H9 (cell line): ENCODE results near the gene MRPL36. TPM values are rescaled to one million over a fixed set of nuclear protein-coding genes. Genes with fewer than 3 reads are reported as not detected.

Source experiments
- DNase-seq: peaks from one replicate; pipeline ENCODE4 v3.0.0-alpha.2; 2017
- H2AFZ ChIP-seq: one replicate; pipeline ENCODE4 v1.6.1; 2013; ENCODE audit warnings: mild to moderate bottlenecking, low read length, control low read depth, moderate library complexity
- H2AK5ac ChIP-seq: 2 replicates; pipeline ENCODE4 v1.6.1; 2013; ENCODE audit warnings: low read length, control low read depth, mixed read lengths; ENCODE audit not compliant: insufficient read length
- H2BK120ac ChIP-seq: one replicate; pipeline ENCODE4 v1.6.1; 2013; ENCODE audit warnings: low read depth, mild to moderate bottlenecking, low read length, control low read depth, inconsistent platforms; ENCODE audit not compliant: poor library complexity, severe bottlenecking
- H2BK12ac ChIP-seq: 2 replicates; pipeline ENCODE4 v1.6.1; 2013; ENCODE audit warnings: low read length, control low read depth, mixed read lengths, low read depth; ENCODE audit not compliant: insufficient read length
- H2BK15ac ChIP-seq: 2 replicates; pipeline ENCODE4 v1.6.1; 2013; ENCODE audit warnings: low read depth, low read length, control low read depth
- H2BK20ac ChIP-seq: one replicate; pipeline ENCODE4 v1.6.1; 2013; ENCODE audit warnings: low read depth, mild to moderate bottlenecking, low read length, control low read depth, inconsistent platforms; ENCODE audit not compliant: poor library complexity, severe bottlenecking
- H2BK5ac ChIP-seq: 2 replicates; pipeline ENCODE4 v1.6.1; 2013; ENCODE audit warnings: low read length, control low read depth, mixed read lengths; ENCODE audit not compliant: insufficient read length
- H3K14ac ChIP-seq: 2 replicates; pipeline ENCODE4 v1.6.1; 2013; ENCODE audit warnings: low read length, control low read depth; ENCODE audit not compliant: insufficient read depth
- H3K18ac ChIP-seq: 2 replicates; pipeline ENCODE4 v1.6.1; 2013; ENCODE audit warnings: low read depth, mild to moderate bottlenecking, mixed read lengths, low read length, control low read depth; ENCODE audit not compliant: insufficient read length
- H3K23ac ChIP-seq: 2 replicates; pipeline ENCODE4 v1.6.1; 2013; ENCODE audit warnings: low read length, control low read depth, mixed read lengths, low read depth; ENCODE audit not compliant: insufficient read length
- H3K23me2 ChIP-seq: 2 replicates; pipeline ENCODE4 v1.6.1; 2013; ENCODE audit warnings: low read depth, mild to moderate bottlenecking, mixed read lengths, low read length, control low read depth; ENCODE audit not compliant: insufficient read length, poor library complexity, severe bottlenecking
- H3K27ac ChIP-seq: 2 replicates; pipeline ENCODE4 v1.5.1; 2013; ENCODE audit warnings: low read length, control low read depth, mixed read lengths, low read depth; ENCODE audit not compliant: insufficient read length
- H3K27me3 ChIP-seq: 2 replicates; pipeline ENCODE4 v1.6.1; 2013; ENCODE audit warnings: low read length, control low read depth, inconsistent platforms; ENCODE audit not compliant: insufficient read depth
- H3K4ac ChIP-seq: 2 replicates; pipeline ENCODE4 v1.6.1; 2013; ENCODE audit warnings: low read depth, mild to moderate bottlenecking, control low read depth, inconsistent platforms, low read length, moderate library complexity
- H3K4me1 ChIP-seq: 2 replicates; pipeline ENCODE4 v1.6.1; 2013; ENCODE audit warnings: low read length, control low read depth, inconsistent platforms; ENCODE audit not compliant: insufficient read depth
- H3K4me2 ChIP-seq: 2 replicates; pipeline ENCODE4 v1.6.1; 2013; ENCODE audit warnings: low read length, control low read depth, mixed read lengths; ENCODE audit not compliant: insufficient read length, insufficient read depth
- H3K56ac ChIP-seq: 2 replicates; pipeline ENCODE4 v1.6.1; 2013; ENCODE audit warnings: low read depth, mild to moderate bottlenecking, mixed read lengths, low read length, control low read depth; ENCODE audit not compliant: insufficient read length
- H3K79me1 ChIP-seq: 2 replicates; pipeline ENCODE4 v1.6.1; 2013; ENCODE audit warnings: low read depth, mild to moderate bottlenecking, moderate library complexity, low read length, control low read depth, inconsistent platforms; ENCODE audit not compliant: insufficient read depth, poor library complexity, severe bottlenecking
- H3K79me2 ChIP-seq: 2 replicates; pipeline ENCODE4 v1.6.1; 2013; ENCODE audit warnings: low read length, control low read depth, inconsistent platforms; ENCODE audit not compliant: insufficient read depth
- H3K9ac ChIP-seq: 2 replicates; pipeline ENCODE4 v1.6.1; 2013; ENCODE audit warnings: low read length, control low read depth, mixed read lengths; ENCODE audit not compliant: insufficient read length; ENCODE audit errors: extremely low read depth
- H3K9me3 ChIP-seq: one replicate; pipeline ENCODE4 v1.6.1; 2013; ENCODE audit warnings: low read depth, low read length, inconsistent platforms; ENCODE audit not compliant: control insufficient read depth
- H3T11ph ChIP-seq: one replicate; pipeline ENCODE4 v1.6.1; 2013; ENCODE audit warnings: mild to moderate bottlenecking, low read length, control low read depth, inconsistent platforms
- H4K20me1 ChIP-seq: one replicate; pipeline ENCODE4 v1.6.1; 2013; ENCODE audit not compliant: control insufficient read depth, insufficient read length, insufficient read depth
- H4K5ac ChIP-seq: 2 replicates; pipeline ENCODE4 v1.6.1; 2013; ENCODE audit warnings: low read depth, mild to moderate bottlenecking, mixed read lengths, low read length, control low read depth; ENCODE audit not compliant: insufficient read length
- H4K8ac ChIP-seq: replicated peaks from 2 replicates; pipeline ENCODE4 v1.6.1; 2013; ENCODE audit warnings: low read length, control low read depth, mixed read lengths, low read depth; ENCODE audit not compliant: insufficient read length
- H4K91ac ChIP-seq: 2 replicates; pipeline ENCODE4 v1.6.1; 2013; ENCODE audit warnings: low read depth, mild to moderate bottlenecking, moderate library complexity, mixed read lengths, low read length, control low read depth; ENCODE audit not compliant: insufficient read length
- H3K27ac Mint-ChIP-seq, 3 experiments: 2 replicates in 2 of 3; 3 replicates in 1 of 3; pipeline ENCODE4 v1.8.0; 2020 to 2021; ENCODE audit warnings: mixed read lengths in 3 of 3, mild to moderate bottlenecking in 1 of 3, moderate library complexity in 1 of 3
- H3K27me3 Mint-ChIP-seq: 2 replicates; pipeline ENCODE4 v1.8.0; 2021; ENCODE audit warnings: low read depth, mild to moderate bottlenecking, moderate library complexity, mixed read lengths
- H3K36me3 Mint-ChIP-seq, 3 experiments: 2 replicates in 2 of 3; 3 replicates in 1 of 3; pipeline ENCODE4 v1.8.0; 2020 to 2021; ENCODE audit warnings: low read depth in 3 of 3, mixed read lengths in 3 of 3; ENCODE audit not compliant: insufficient read depth in 1 of 3
- H3K4me1 Mint-ChIP-seq, 2 experiments: 2 replicates each; pipeline ENCODE4 v1.8.0; 2020; ENCODE audit warnings: mixed read lengths in 2 of 2
- H3K4me3 Mint-ChIP-seq, 2 experiments: 2 replicates in 1 of 2; 3 replicates in 1 of 2; pipeline ENCODE4 v1.8.0; 2020 to 2021; ENCODE audit warnings: mild to moderate bottlenecking in 2 of 2, mixed read lengths in 2 of 2, moderate library complexity in 1 of 2
- H3K9me3 Mint-ChIP-seq, 2 experiments: 2 replicates in 1 of 2; 3 replicates in 1 of 2; pipeline ENCODE4 v1.8.0; 2020; ENCODE audit warnings: mild to moderate bottlenecking in 2 of 2, mixed read lengths in 2 of 2, moderate library complexity in 1 of 2
- WGBS: extraction: QIAGEN DNeasy Blood & Tissue Kit; methylation state at CpG from one replicate; pipeline ENCODE4 v1.1.7; 2013; ENCODE audit warnings: missing lambda C conversion rate, low lambda C conversion rate, mixed read lengths; ENCODE audit not compliant: insufficient read length; ENCODE audit errors: extremely low coverage; 5-methylcytosine and 5-hydroxymethylcytosine counted together
- total RNA-seq: library from RNA; stranded (reverse); gene quantifications from 2 replicates; pipeline ENCODE4 v1.2.1, GENCODE V29; 2021
- TF ChIP-seq, protein P1 (sequence below): fragments of 200-600 bp; sonication (generic); conservative IDR thresholded peaks from 3 replicates; pipeline ENCODE4 v1.8.0; 2021; ENCODE audit warnings: antibody characterized with exemption, mild to moderate bottlenecking

Gene MRPL36
- total RNA-seq, 1 experiment from 2014 or later, result 67.3 TPM

DNA sequence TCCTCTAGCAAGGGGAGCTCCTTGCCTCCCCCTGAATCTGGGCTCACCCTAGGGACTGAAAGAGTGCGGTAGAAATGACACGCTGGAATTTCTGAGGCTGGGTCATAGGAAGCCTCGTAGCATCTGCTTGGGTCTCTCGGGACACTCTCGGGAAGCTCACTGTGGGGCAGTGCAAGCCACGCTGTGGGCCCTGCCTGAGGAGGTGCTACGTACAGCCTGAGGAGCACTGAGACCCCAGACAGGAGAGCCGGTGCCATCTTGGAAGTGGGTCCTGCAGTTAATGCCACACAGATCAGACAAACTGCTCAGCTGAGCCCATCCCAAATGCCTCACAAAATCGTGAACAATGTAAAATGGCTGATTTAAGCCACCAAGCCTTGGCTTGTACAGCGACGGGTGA lies 1.8 kb downstream of the MRPL36 start:
- peak overlapping the region; percentile 39 to 63; a peak in 3 of 5 replicates for H3K4me3 Mint-ChIP-seq
- TF ChIP-seq, protein P1, sequence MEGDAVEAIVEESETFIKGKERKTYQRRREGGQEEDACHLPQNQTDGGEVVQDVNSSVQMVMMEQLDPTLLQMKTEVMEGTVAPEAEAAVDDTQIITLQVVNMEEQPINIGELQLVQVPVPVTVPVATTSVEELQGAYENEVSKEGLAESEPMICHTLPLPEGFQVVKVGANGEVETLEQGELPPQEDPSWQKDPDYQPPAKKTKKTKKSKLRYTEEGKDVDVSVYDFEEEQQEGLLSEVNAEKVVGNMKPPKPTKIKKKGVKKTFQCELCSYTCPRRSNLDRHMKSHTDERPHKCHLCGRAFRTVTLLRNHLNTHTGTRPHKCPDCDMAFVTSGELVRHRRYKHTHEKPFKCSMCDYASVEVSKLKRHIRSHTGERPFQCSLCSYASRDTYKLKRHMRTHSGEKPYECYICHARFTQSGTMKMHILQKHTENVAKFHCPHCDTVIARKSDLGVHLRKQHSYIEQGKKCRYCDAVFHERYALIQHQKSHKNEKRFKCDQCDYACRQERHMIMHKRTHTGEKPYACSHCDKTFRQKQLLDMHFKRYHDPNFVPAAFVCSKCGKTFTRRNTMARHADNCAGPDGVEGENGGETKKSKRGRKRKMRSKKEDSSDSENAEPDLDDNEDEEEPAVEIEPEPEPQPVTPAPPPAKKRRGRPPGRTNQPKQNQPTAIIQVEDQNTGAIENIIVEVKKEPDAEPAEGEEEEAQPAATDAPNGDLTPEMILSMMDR, result no peak
- Histone ChIP-seq H4K91ac (no peak overlapping the region), H3K18ac (no peak overlapping the region), H2BK12ac (no peak overlapping the region), H4K8ac (no peak overlapping the region), H2AFZ (no peak overlapping the region), H2AK5ac (no peak overlapping the region), H3K27me3 (no peaks in the 10 kb centered on the region), H3K79me1 (peaks cover 6% of the 10 kb centered on the region), H3K56ac (no peak overlapping the region), H2BK20ac (no peak overlapping the region), H3K9ac (no peak overlapping the region), H4K5ac (no peak overlapping the region), H2BK5ac (no peak overlapping the region), H3K23me2 (peaks cover 14% of the 10 kb centered on the region), H3T11ph (no peak overlapping the region), H2BK15ac (no peak overlapping the region), H3K4me1 (no peaks in the 10 kb centered on the region), H3K14ac (no peak overlapping the region), H2BK120ac (no peak overlapping the region), H3K4ac (no peak overlapping the region), H3K79me2 (peaks cover 4% of the 10 kb centered on the region; the same call in 1 of the 2 replicates), H4K20me1 (no peaks in the 10 kb centered on the region), H3K9me3 (no peaks in the 10 kb centered on the region), H3K23ac (no peak overlapping the region), H3K27ac (no peak overlapping the region), H3K4me2 (no peak overlapping the region)
- H3K4me1 Mint-ChIP-seq, result peaks cover 18 to 19% of the 10 kb centered on the region in 2 experiments
- H3K9me3 Mint-ChIP-seq, result peaks cover 0 to 3% of the 10 kb centered on the region in 2 experiments; a peak in 1 of 5 replicates
- WGBS, result no CpG with 5 or more reads among the region's 11 CpGs
- H3K27ac Mint-ChIP-seq, result no peak overlapping the region
- H3K27me3 Mint-ChIP-seq, result no peaks in the 10 kb centered on the region
- H3K36me3 Mint-ChIP-seq, result peaks cover 15 to 34% (median 32%) of the 10 kb centered on the region in 3 experiments
- no peak for DNase-seq
